SK-N-SH (cell line): ENCODE data around the gene ZNF106. TPM values are rescaled to one million over a fixed set of nuclear protein-coding genes. Genes with fewer than 3 reads are reported as not detected.

ENCODE experiments used
- CTCF ChIA-PET: fragments of 300-600, 350-600 bp; formaldehyde crosslinking; extraction: SDS; loops from one replicate; lab custom pipeline; 2021; lab: Yijun Ruan, JAX
- POLR2A ChIA-PET: fragments of 350-600 bp; sonication (Branson Sonifier 250); formaldehyde crosslinking; extraction: SDS; loops from one replicate; lab custom pipeline; 2020; ENCODE audit warnings: antibody characterized with exemption, inconsistent platforms; lab: Yijun Ruan, JAX
- DNase-seq: peaks from one replicate; pipeline ENCODE4 v3.0.0; 2012
- H2AFZ ChIP-seq: fragments of 200-600 bp; sonication (generic); 2 replicates; pipeline ENCODE4 v1.8.1; 2016; ENCODE audit warnings: antibody characterized with exemption, mild to moderate bottlenecking, low read depth
- H3F3A ChIP-seq: fragments of 200-600 bp; sonication (generic); replicated peaks from 2 replicates; pipeline ENCODE3; 2016; ENCODE audit warnings: antibody characterized with exemption, mild to moderate bottlenecking; ENCODE audit not compliant: insufficient read depth
- H3K27ac ChIP-seq, 2 experiments: fragments of 200-500 bp in 1 of 2; fragments of 200-600 bp in 1 of 2; sonication (Bioruptor generic) in 1 of 2; sonication (generic), shearing (Covaris generic) in 1 of 2; 2 replicates each; pipeline versions ENCODE4 v1.5.1 to v1.6.1; 2014 to 2016; ENCODE audit warnings: low read depth in 2 of 2, inconsistent platforms in 1 of 2, low read length in 1 of 2, mild to moderate bottlenecking in 1 of 2, mixed read lengths in 1 of 2
- H3K27me3 ChIP-seq: fragments of 200-600 bp; sonication (generic), shearing (Covaris generic); 2 replicates; pipeline ENCODE4 v1.6.1; 2016; ENCODE audit warnings: mixed run types; ENCODE audit not compliant: insufficient read depth
- H3K36me3 ChIP-seq, 2 experiments: fragments of 200-500 bp in 1 of 2; fragments of 200-600 bp in 1 of 2; sonication (Bioruptor generic) in 1 of 2; sonication (generic) in 1 of 2; replicated peaks in 1 of 2; 2 replicates each; pipeline versions ENCODE3 to v1.5.1; 2014 to 2016; ENCODE audit warnings: low read length in 1 of 2, mild to moderate bottlenecking in 1 of 2; ENCODE audit not compliant: insufficient read depth in 2 of 2, control insufficient read depth in 1 of 2
- H3K4me1 ChIP-seq, 2 experiments: fragments of 200-500 bp in 1 of 2; fragments of 200-600 bp in 1 of 2; sonication (Bioruptor generic) in 1 of 2; sonication (generic), shearing (Covaris generic) in 1 of 2; 2 replicates each; pipeline versions ENCODE4 v1.5.1 to v1.6.1; 2014 to 2016; ENCODE audit warnings: low read depth in 1 of 2, low read length in 1 of 2, mixed run types in 1 of 2; ENCODE audit not compliant: insufficient read depth in 2 of 2, control insufficient read depth in 1 of 2
- H3K4me2 ChIP-seq: fragments of 200-600 bp; sonication (generic), shearing (Covaris generic); 2 replicates; pipeline ENCODE4 v1.6.1; 2017; ENCODE audit warnings: mixed run types
- H3K4me3 ChIP-seq, 2 experiments: fragments of 200-500 bp in 1 of 2; fragments of 200-600 bp in 1 of 2; sonication (Bioruptor generic) in 1 of 2; sonication (generic), shearing (Covaris generic) in 1 of 2; 2 replicates each; pipeline versions ENCODE4 v1.5.1 to v1.8.1; 2014 to 2016; ENCODE audit warnings: low read depth in 2 of 2, inconsistent platforms in 1 of 2, low read length in 1 of 2, mild to moderate bottlenecking in 1 of 2, mixed read lengths in 1 of 2, moderate library complexity in 1 of 2
- H3K79me2 ChIP-seq: fragments of 200-600 bp; sonication (generic); 2 replicates; pipeline ENCODE4 v1.8.1; 2017; ENCODE audit warnings: mild to moderate bottlenecking; ENCODE audit not compliant: insufficient read depth
- H3K9ac ChIP-seq: fragments of 200-600 bp; sonication (generic); 2 replicates; pipeline ENCODE4 v1.6.1; 2017; ENCODE audit warnings: mixed run types
- H3K9me2 ChIP-seq: fragments of 200-600 bp; sonication (generic); 2 replicates; pipeline ENCODE4 v1.6.1; 2017; ENCODE audit warnings: mixed run types
- H3K9me3 ChIP-seq: fragments of 200-600 bp; sonication (generic); 2 replicates; pipeline ENCODE4 v1.6.1; 2017; ENCODE audit warnings: mixed run types, mild to moderate bottlenecking, moderate library complexity
- H4K20me1 ChIP-seq: fragments of 200-600 bp; sonication (generic); 2 replicates; pipeline ENCODE4 v1.6.1; 2017; ENCODE audit warnings: mild to moderate bottlenecking, mixed run types; ENCODE audit not compliant: insufficient read depth
- EP300 ChIP-seq, 2 experiments: IDR thresholded peaks; 2 replicates each; pipeline versions ENCODE4 v1.4.0 to v1.6.1; 2012; ENCODE audit warnings: borderline replicate concordance in 1 of 2, low read depth in 1 of 2, low read length in 1 of 2
- GATA2 ChIP-seq: sonication (generic); formaldehyde crosslinking; IDR thresholded peaks from 2 replicates; pipeline ENCODE4 v1.5.0; 2020; ENCODE audit warnings: mild to moderate bottlenecking, missing genetic modification reagents
- JUND ChIP-seq: IDR thresholded peaks from 2 replicates; pipeline ENCODE4 v1.4.0; 2012
- MXI1 ChIP-seq: IDR thresholded peaks from 2 replicates; pipeline ENCODE4 v1.6.1; 2012; ENCODE audit warnings: mild to moderate bottlenecking, low read depth, low read length, improper control_type of control experiment
- NFIC ChIP-seq: IDR thresholded peaks from 2 replicates; pipeline ENCODE4 v1.4.0; 2012; ENCODE audit warnings: borderline replicate concordance
- NRF1 ChIP-seq: IDR thresholded peaks from 2 replicates; pipeline ENCODE4 v1.6.1; 2012; ENCODE audit warnings: low read depth, mild to moderate bottlenecking, low read length
- POLR2AphosphoS5 ChIP-seq: IDR thresholded peaks from 2 replicates; pipeline ENCODE4 v1.6.1; 2012; ENCODE audit warnings: low read depth, low read length
- RAD21 ChIP-seq: IDR thresholded peaks from 2 replicates; pipeline ENCODE4 v1.6.1; 2012; ENCODE audit warnings: mild to moderate bottlenecking, low read length
- RFX5 ChIP-seq: IDR thresholded peaks from 2 replicates; pipeline ENCODE4 v1.6.1; 2012; ENCODE audit warnings: mild to moderate bottlenecking, improper control_type of control experiment, low read length
- RXRA ChIP-seq: IDR thresholded peaks from 2 replicates; pipeline ENCODE4 v1.4.0; 2012; ENCODE audit warnings: low read depth, mild to moderate bottlenecking, borderline replicate concordance
- SIN3A ChIP-seq: IDR thresholded peaks from 2 replicates; pipeline ENCODE4 v1.6.1; 2012; ENCODE audit warnings: low read depth, mild to moderate bottlenecking, low read length, moderate library complexity, borderline replicate concordance
- TAF1 ChIP-seq: IDR thresholded peaks from 2 replicates; pipeline ENCODE4 v1.6.1; 2012; ENCODE audit warnings: low read depth, mild to moderate bottlenecking, low read length, moderate library complexity, borderline replicate concordance
- TEAD4 ChIP-seq: IDR thresholded peaks from 2 replicates; pipeline ENCODE4 v1.4.0; 2012; ENCODE audit warnings: mild to moderate bottlenecking, borderline replicate concordance; ENCODE audit not compliant: insufficient read depth
- WGBS: methylation state at CpG from one replicate; pipeline ENCODE4 v1.1.6; 2017; ENCODE audit warnings: low lambda C conversion rate; 5-methylcytosine and 5-hydroxymethylcytosine counted together
- polyA plus RNA-seq, 3 experiments: library from polyadenylated mRNA; depleted of rRNA; stranded (reverse); fragments of >200 nt; gene quantifications; 2 replicates each; pipeline ENCODE4 v1.2.3, GENCODE V29; 2012
- TF ChIP-seq, protein P1 (sequence below): IDR thresholded peaks from 2 replicates; pipeline ENCODE4 v1.4.0; 2012; ENCODE audit warnings: low read depth
- TF ChIP-seq, protein P2 (sequence below): IDR thresholded peaks from 2 replicates; pipeline ENCODE4 v1.4.0; 2012; ENCODE audit warnings: low read depth, borderline replicate concordance
- TF ChIP-seq, protein P3 (sequence below): IDR thresholded peaks from 2 replicates; pipeline ENCODE4 v1.6.1; 2012; ENCODE audit warnings: mild to moderate bottlenecking, low read depth, low read length, moderate library complexity
- TF ChIP-seq, protein P4 (sequence below): fragments of 200-600 bp; sonication (generic); IDR thresholded peaks from 2 replicates; pipeline ENCODE4 v1.6.1; 2017; ENCODE audit warnings: antibody characterized with exemption, mild to moderate bottlenecking, moderate library complexity
- TF ChIP-seq, protein P5 (sequence below): fragments of 150-350 bp; IDR thresholded peaks from 2 replicates; pipeline ENCODE4 v1.6.1; 2016; ENCODE audit warnings: mild to moderate bottlenecking, low read depth, low read length
- TF ChIP-seq, protein P6 (sequence below): IDR thresholded peaks from 2 replicates; pipeline ENCODE4; 2012

ZNF106 gene
- polyA plus RNA-seq, 1 of the 3 experiments (the other 2 are of a cell fraction), result 8.9 TPM

DNA sequence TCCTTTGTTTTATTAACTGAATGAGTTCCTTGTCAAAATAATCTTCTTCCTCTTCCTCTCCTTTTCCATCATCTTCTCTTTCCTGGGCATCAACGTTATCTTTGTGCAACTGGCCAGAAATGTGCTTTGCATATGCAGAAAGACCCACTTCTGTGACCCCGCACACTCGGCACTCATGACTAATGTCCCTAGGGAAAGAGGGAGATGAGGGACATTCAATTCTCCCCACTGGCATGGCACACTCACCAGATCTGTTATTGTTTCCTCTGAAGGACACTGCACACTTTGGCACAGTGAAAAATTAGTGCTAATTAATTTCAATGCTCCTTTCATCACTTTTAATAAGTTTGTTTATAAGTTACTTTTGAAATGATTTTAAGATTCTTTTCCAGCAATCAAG, 34.0 kb downstream of the ZNF106 start:
- Histone ChIP-seq H3K4me3 (peak overlapping the region; percentile 0 to 7; a peak in 2 of 4 replicates), H3K27me3 (no peaks in the 10 kb centered on the region), H3K27ac (peak overlapping the region; percentile 87 to 95), H2AFZ (no peak overlapping the region), H3K4me2 (peak overlapping the region; percentile 49), H3K79me2 (peaks cover 27% of the 10 kb centered on the region), H3K9me3 (no peaks in the 10 kb centered on the region), H3K4me1 (peaks cover 8 to 16% of the 10 kb centered on the region in 2 experiments; a peak in 3 of 4 replicates), H3K9ac (peak overlapping the region; percentile 38; the same call in 1 of the 2 replicates), H3K9me2 (no peaks in the 10 kb centered on the region), H4K20me1 (no peaks in the 10 kb centered on the region), H3K36me3 (peaks cover 4 to 5% of the 10 kb centered on the region in 2 experiments), H3F3A (peaks cover 23% of the 10 kb centered on the region)
- 75% methylated on average over 3 of the region's 3 CpGs for WGBS
- TF ChIP-seq GATA2 (CRISPR knock-in tag), result no peak
- no peak for TF ChIP-seq NFIC
- no peak for TF ChIP-seq TAF1
- no peak for TF ChIP-seq RFX5
- TF ChIP-seq RAD21, result no peak
- TF ChIP-seq RXRA, result no peak
- no peak for TF ChIP-seq NRF1
- no peak for TF ChIP-seq SIN3A
- TF ChIP-seq, protein P1, sequence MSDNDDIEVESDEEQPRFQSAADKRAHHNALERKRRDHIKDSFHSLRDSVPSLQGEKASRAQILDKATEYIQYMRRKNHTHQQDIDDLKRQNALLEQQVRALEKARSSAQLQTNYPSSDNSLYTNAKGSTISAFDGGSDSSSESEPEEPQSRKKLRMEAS, result no peak
- TF ChIP-seq, protein P2, sequence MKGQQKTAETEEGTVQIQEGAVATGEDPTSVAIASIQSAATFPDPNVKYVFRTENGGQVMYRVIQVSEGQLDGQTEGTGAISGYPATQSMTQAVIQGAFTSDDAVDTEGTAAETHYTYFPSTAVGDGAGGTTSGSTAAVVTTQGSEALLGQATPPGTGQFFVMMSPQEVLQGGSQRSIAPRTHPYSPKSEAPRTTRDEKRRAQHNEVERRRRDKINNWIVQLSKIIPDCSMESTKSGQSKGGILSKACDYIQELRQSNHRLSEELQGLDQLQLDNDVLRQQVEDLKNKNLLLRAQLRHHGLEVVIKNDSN, result no peak
- no peak for TF ChIP-seq MXI1
- TF ChIP-seq, protein P3, sequence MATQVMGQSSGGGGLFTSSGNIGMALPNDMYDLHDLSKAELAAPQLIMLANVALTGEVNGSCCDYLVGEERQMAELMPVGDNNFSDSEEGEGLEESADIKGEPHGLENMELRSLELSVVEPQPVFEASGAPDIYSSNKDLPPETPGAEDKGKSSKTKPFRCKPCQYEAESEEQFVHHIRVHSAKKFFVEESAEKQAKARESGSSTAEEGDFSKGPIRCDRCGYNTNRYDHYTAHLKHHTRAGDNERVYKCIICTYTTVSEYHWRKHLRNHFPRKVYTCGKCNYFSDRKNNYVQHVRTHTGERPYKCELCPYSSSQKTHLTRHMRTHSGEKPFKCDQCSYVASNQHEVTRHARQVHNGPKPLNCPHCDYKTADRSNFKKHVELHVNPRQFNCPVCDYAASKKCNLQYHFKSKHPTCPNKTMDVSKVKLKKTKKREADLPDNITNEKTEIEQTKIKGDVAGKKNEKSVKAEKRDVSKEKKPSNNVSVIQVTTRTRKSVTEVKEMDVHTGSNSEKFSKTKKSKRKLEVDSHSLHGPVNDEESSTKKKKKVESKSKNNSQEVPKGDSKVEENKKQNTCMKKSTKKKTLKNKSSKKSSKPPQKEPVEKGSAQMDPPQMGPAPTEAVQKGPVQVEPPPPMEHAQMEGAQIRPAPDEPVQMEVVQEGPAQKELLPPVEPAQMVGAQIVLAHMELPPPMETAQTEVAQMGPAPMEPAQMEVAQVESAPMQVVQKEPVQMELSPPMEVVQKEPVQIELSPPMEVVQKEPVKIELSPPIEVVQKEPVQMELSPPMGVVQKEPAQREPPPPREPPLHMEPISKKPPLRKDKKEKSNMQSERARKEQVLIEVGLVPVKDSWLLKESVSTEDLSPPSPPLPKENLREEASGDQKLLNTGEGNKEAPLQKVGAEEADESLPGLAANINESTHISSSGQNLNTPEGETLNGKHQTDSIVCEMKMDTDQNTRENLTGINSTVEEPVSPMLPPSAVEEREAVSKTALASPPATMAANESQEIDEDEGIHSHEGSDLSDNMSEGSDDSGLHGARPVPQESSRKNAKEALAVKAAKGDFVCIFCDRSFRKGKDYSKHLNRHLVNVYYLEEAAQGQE, result no peak
- CTCF ChIA-PET, result interaction anchor here (0.6 to 1.3 kb wide), 2 partner anchors 318 to 792 kb away, joined by 3 read pairs; no protein-coding TSS in a partner anchor
- DNase-seq, result no peak
- POLR2A ChIA-PET, result no interaction called here

DNA sequence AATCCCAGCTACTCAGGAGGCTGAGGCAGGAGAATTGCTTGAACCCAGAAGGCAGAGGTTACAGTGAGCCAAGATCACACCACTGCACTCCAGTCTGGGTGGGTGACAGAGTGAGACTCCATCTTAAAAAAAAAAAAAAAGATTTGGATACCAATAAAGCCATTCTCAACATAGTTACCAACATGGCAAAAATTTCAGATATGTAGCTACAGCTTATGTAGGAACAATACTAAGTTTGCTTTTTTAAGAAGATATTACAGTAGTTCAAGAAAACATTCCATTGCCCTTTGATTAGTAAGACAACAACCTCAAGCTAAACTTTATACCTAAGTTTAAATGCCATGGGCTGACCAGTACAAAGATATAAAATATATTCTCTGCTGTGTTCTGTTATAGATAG, 34.4 kb downstream of the ZNF106 start:
- DNase-seq, result no peak
- H3K9me2 ChIP-seq, result no peaks in the 10 kb centered on the region
- H2AFZ ChIP-seq, result no peak overlapping the region
- H3K9me3 ChIP-seq, result no peaks in the 10 kb centered on the region
- peaks cover 23% of the 10 kb centered on the region for H3K79me2 ChIP-seq
- peak overlapping the region in 1 of 2 experiments; percentile 0; a peak in 1 of 4 replicates for H3K4me3 ChIP-seq
- H3F3A ChIP-seq, result peaks cover 23% of the 10 kb centered on the region
- POLR2A ChIA-PET, result no interaction called here
- no peaks in the 10 kb centered on the region for H4K20me1 ChIP-seq
- H3K27ac ChIP-seq, result peak overlapping the region; percentile 87 to 95
- H3K4me1 ChIP-seq, result peaks cover 8 to 16% of the 10 kb centered on the region in 2 experiments; a peak in 3 of 4 replicates
- no peak overlapping the region for H3K9ac ChIP-seq
- H3K36me3 ChIP-seq, result peaks cover 7% of the 10 kb centered on the region in 2 experiments
- CTCF ChIA-PET, result interaction anchor here (0.6 kb wide), 1 partner anchor 13 kb away, joined by 3 read pairs; no protein-coding TSS in a partner anchor
- peak overlapping the region; percentile 49; the same call in 1 of the 2 replicates for H3K4me2 ChIP-seq
- no peaks in the 10 kb centered on the region for H3K27me3 ChIP-seq
- TF ChIP-seq EP300 (IDR thresholded peaks at IDR 0.05; ENCODE audit: borderline replicate concordance in 1 of 2, low read depth in 1 of 2, low read length in 1 of 2) (no peak), TEAD4 (no peak), POLR2AphosphoS5 (no peak), JUND (no peak)
- TF ChIP-seq, protein P4, sequence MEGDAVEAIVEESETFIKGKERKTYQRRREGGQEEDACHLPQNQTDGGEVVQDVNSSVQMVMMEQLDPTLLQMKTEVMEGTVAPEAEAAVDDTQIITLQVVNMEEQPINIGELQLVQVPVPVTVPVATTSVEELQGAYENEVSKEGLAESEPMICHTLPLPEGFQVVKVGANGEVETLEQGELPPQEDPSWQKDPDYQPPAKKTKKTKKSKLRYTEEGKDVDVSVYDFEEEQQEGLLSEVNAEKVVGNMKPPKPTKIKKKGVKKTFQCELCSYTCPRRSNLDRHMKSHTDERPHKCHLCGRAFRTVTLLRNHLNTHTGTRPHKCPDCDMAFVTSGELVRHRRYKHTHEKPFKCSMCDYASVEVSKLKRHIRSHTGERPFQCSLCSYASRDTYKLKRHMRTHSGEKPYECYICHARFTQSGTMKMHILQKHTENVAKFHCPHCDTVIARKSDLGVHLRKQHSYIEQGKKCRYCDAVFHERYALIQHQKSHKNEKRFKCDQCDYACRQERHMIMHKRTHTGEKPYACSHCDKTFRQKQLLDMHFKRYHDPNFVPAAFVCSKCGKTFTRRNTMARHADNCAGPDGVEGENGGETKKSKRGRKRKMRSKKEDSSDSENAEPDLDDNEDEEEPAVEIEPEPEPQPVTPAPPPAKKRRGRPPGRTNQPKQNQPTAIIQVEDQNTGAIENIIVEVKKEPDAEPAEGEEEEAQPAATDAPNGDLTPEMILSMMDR, result no peak
- TF ChIP-seq, protein P5, sequence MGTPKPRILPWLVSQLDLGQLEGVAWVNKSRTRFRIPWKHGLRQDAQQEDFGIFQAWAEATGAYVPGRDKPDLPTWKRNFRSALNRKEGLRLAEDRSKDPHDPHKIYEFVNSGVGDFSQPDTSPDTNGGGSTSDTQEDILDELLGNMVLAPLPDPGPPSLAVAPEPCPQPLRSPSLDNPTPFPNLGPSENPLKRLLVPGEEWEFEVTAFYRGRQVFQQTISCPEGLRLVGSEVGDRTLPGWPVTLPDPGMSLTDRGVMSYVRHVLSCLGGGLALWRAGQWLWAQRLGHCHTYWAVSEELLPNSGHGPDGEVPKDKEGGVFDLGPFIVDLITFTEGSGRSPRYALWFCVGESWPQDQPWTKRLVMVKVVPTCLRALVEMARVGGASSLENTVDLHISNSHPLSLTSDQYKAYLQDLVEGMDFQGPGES, result no peak
- TF ChIP-seq, protein P1, result no peak
- TF ChIP-seq, protein P6, sequence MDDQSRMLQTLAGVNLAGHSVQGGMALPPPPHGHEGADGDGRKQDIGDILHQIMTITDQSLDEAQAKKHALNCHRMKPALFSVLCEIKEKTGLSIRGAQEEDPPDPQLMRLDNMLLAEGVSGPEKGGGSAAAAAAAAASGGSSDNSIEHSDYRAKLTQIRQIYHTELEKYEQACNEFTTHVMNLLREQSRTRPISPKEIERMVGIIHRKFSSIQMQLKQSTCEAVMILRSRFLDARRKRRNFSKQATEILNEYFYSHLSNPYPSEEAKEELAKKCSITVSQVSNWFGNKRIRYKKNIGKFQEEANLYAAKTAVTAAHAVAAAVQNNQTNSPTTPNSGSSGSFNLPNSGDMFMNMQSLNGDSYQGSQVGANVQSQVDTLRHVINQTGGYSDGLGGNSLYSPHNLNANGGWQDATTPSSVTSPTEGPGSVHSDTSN, result no peak
